ENCODE data around the gene TUBA1B.
A peak's percentile ranks its signal among the peaks of the same experiment; 100 is the strongest.
"Not testable (repeated sequence)": the region's sequence is repeated elsewhere in the genome, so short reads cannot be mapped to it uniquely, and the experiment has no call there.

The TUBA1B gene

GRCh38 chr12:49131051-49131893 lies at the start of gene TUBA1B:
TUBA1B (minus strand) TSS chr12:49131395; CDS start chr12:49131300, 95 bp downstream.
- DNase-seq (ENCODE audit: low read depth in 2 of 2, low spot score in 1 of 2), result peak; percentile 79 to 86

- no peak for DNase-seq (ENCODE audit: low read depth in 2 of 2, low spot score in 1 of 2)
Observed at GRCh38 chr12:49174218-49174617, 43.0 kb upstream of the TUBA1B start.

- no peak for DNase-seq (ENCODE audit: low read depth in 2 of 2, low spot score in 1 of 2)
Observed at GRCh38 chr12:49170924-49171323, 39.7 kb upstream of the TUBA1B start.

DNA sequence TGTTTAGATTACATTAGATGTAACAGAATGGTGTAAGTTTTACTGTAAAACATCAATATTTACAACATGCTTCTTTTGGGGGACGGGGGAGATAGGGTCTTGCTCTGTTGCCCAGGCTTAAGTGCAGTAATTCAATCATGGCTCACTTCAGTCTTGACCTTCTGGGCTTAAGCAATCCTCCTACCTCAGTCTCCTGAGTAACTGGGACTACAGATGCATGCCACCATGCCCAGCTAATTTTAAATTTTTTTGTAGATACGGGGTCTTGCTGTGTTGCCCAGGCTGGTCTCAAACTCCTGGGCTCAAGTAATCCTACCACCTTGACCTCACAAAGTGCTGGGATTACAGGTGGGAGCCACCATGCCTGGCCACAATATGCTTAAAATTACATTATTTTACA lies 33.9 kb upstream of the TUBA1B start:
- no peak for DNase-seq (ENCODE audit: low read depth in 2 of 2, low spot score in 1 of 2)

GRCh38 chr12:49161901-49162300 lies 30.7 kb upstream of the TUBA1B start:
- DNase-seq (ENCODE audit: low read depth in 2 of 2, low spot score in 1 of 2), result not testable (repeated sequence)

DNA sequence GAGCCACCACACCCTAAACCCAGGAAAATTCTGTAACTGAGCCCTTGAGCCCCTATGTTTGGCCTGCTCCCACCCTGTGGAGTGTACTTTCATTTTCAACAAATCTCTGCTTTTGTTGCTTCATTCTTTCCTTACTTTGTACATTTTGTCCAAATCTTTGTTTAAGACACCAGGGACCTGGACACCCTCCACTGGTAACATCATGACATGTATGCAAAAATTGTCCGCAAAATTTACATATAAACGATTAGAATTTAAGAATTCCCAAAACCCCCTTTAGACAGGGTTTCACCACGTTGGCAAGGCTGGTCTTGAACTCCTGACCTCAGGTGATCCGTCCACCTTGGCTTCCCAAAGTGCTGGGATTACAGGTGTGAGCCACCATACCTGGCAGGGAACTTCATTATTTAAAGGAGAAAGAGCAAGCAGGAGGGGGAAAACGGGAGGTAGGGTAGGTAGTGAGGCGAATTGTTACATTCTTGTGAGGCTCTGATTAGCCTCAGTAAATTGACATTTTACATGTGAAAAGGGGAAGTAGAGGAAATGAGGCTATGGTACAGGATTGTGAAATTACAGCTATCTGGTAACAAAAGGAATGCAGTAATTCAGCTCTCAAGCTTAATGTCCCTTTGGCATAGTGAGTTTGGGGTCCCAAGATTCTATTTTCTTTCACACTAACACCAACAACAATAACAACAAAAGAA lies 30.0 kb upstream of the TUBA1B start:
- DNase-seq (ENCODE audit: low read depth in 2 of 2, low spot score in 1 of 2), result no peak

- DNase-seq (ENCODE audit: low read depth in 2 of 2, low spot score in 1 of 2), result no peak
Observed at GRCh38 chr12:49160399-49160798, 29.2 kb upstream of the TUBA1B start.

GRCh38 chr12:49154221-49154620 lies 23.0 kb upstream of the TUBA1B start:
- no peak for DNase-seq (ENCODE audit: low read depth in 2 of 2, low spot score in 1 of 2)

DNA sequence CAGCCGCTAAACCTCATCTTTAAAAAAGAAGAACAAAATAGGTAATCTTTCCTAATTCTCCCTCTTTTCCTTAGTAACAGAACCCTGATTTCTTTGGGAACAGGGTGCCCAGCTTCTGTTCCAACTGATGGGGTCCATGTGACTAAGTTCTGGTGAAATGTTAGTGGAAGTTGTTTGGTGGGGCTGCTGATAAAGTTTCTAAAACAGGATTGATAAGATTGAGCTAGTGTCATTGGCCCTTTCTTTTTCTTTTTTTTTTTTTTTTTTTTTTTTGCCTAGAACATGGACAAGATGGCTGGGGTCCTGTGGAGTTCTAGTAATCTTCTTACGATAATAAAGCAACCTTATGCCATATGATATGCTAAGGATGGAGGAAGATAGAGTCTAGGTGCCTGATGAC lies 16.2 kb upstream of the TUBA1B start:
- DNase-seq (ENCODE audit: low read depth in 2 of 2, low spot score in 1 of 2), result no peak

- DNase-seq (ENCODE audit: low read depth in 2 of 2, low spot score in 1 of 2), result no peak
Observed at GRCh38 chr12:49146406-49146805, 15.2 kb upstream of the TUBA1B start.

- DNase-seq (ENCODE audit: low read depth in 2 of 2, low spot score in 1 of 2), result no peak
Observed at GRCh38 chr12:49144384-49144783, 13.2 kb upstream of the TUBA1B start.

- DNase-seq (ENCODE audit: low read depth in 2 of 2, low spot score in 1 of 2), result no peak
Observed at GRCh38 chr12:49138999-49139398, 7.8 kb upstream of the TUBA1B start.

GRCh38 chr12:49138587-49138986 lies 7.4 kb upstream of the TUBA1B start:
- no peak for DNase-seq (ENCODE audit: low read depth in 2 of 2, low spot score in 1 of 2)

GRCh38 chr12:49137476-49137875 lies 6.3 kb upstream of the TUBA1B start:
- DNase-seq (ENCODE audit: low read depth in 2 of 2, low spot score in 1 of 2), result no peak

GRCh38 chr12:49136997-49137396 lies 5.8 kb upstream of the TUBA1B start:
- not testable (repeated sequence) for DNase-seq (ENCODE audit: low read depth in 2 of 2, low spot score in 1 of 2)

DNA sequence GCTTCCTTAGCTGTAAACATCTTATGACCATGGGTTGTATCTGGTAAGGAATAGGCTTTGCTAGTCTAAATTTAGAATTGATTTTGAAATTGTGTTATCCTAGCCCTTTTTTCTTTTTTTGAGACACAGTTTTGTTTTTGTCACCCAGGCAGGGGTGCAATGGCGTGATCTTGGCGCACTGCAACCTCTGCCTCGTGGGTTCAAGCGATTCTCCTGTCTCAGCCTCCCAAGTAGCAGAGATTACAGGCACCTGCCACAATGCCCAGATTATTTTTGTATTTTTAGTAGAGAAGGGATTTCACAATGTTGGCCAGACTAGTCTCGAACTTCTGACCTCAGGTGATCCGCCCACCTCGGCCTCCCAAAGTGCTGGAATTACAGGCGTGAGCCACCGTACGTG lies 2.4 kb upstream of the TUBA1B start:
- DNase-seq (ENCODE audit: low read depth in 2 of 2, low spot score in 1 of 2), result no peak

- DNase-seq (ENCODE audit: low read depth in 2 of 2, low spot score in 1 of 2), result no peak
Observed at GRCh38 chr12:49133014-49133413, 1.8 kb upstream of the TUBA1B start.

DNA sequence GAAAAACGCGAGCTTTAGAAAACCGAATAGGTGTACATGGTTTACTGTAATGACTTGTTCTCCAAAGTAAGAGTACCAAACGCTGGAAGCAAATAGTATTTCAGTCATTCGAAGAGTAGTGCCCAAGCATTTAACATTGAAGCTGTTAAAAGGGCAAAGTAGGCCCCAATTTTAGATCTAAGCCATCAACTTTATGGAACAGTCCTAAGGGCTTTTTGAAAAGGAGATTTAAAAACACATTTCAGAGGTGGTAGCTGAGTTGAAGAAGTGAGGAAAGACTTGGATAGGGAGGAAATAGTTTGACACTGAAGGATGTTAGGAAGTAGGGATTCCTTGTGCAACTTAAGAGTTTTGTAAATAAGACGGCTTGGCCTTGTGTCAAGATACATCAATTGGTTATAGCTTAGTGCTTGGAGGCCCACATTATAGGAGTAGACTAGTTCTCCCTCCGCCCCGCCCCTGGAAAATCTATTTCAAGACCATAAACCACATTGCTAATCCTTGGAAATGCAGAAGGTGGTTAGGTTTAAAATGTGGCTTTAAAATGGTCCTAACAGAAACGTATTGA lies 783 bp upstream of the TUBA1B start:
- no peak for DNase-seq (ENCODE audit: low read depth in 2 of 2, low spot score in 1 of 2)

DNA sequence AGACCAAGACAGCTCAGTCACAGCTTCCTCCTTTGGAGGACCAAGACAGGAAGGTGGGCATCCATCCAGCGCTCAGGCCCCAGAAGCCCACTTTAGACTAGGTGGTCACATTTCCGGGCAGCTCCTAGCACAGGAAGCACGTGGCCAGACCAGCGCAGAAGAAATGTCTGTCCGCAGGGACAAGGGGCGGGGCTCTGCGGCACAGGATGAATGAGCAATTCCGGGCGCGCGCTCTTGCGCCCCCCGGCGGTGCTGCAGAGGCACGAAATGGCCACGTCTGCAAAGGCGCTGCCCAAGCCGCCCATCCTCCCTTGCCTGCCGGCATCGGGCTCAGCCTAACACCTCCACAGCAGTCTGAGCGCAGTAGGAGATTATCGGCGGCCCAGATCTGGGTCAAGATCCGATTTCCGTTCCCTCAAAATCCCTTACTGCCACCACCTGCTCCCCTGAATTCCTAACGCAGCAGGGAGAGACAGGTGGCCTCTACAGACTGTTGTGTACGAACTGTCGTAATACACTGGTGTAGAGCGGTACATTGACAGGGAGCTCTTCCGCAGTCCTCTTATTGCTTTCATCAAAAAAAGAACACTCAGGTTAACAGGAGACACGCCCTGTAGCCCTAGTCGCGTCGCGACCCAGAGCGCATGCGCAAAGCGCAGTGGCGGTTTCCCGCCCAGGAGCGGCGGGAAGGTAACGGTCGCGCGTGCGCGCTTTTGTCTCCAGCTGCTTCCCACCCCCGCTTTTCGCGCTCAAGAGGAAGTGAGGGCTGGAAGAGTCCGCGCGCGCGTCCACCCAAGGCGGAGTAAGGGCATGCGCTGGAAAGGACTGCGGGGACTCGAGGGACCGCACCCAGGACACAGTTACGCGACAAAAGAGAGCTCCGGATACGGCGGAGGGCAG lies 794 bp downstream of the TUBA1B start:
- DNase-seq (ENCODE audit: low read depth in 2 of 2, low spot score in 1 of 2), result peak; percentile 76 to 89

DNA sequence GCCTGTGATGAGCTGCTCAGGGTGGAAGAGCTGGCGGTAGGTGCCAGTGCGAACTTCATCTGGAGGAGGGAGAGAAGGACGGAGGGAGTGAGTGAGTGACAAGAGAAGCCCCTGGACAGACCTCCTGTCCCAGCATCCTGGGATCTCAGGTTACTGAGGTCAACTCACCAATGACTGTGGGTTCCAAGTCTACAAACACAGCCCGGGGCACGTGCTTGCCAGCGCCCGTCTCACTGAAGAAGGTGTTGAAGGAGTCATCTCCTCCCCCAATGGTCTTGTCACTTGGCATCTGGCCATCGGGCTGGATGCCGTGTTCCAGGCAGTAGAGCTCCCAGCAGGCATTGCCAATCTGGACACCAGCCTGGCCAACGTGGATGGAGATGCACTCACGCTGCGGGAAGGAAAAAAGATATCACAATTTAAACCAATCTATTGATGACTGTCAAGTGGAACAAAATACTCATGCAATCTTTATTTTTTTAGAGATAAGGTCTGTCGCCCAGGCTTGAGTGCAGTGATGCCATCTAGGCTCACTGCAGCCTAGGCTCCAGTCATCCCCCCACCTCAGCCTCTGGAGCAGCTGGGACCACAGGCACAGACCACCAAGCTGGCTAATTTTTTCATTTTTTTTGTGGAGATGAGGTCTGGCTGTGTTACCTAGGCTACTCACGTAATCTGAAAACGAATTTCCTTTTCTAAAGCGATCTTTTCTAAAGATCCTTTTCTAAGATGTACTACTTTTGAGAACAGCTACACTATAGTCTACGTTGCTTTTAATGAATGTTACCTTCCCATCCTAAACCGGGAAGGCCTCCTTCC lies 1.7 kb downstream of the TUBA1B start:
- no peak for DNase-seq (ENCODE audit: low read depth in 2 of 2, low spot score in 1 of 2)

Measured in stimulated activated CD8-positive, alpha-beta memory T cell treated with anti-CD3 and anti-CD28 coated beads, Interleukin-4, amount 100 ng/mL, for 1 hour (primary cell).